Mesenchymal stem cell (in vitro differentiated cells and primary cell): ENCODE data around the gene AK5.

Experiments used
- DNase-seq: peaks from one replicate; pipeline ENCODE4 v3.0.0-alpha.2; 2013
- H2AFZ ChIP-seq: one replicate; pipeline ENCODE4 v1.6.1; 2013; ENCODE audit warnings: low read depth, mild to moderate bottlenecking, control low read depth, inconsistent platforms, low read length, moderate library complexity
- H2AK5ac ChIP-seq: 2 replicates; pipeline ENCODE4 v1.6.1; 2013; ENCODE audit warnings: low read length, moderate library complexity, mild to moderate bottlenecking, inconsistent platforms; ENCODE audit not compliant: severe bottlenecking
- H2BK120ac ChIP-seq: one replicate; pipeline ENCODE4 v1.6.1; 2013; ENCODE audit warnings: low read depth, mild to moderate bottlenecking, inconsistent platforms, low read length, moderate library complexity
- H2BK12ac ChIP-seq, 2 experiments: one replicate each; pipeline ENCODE4 v1.6.1; 2013; ENCODE audit warnings: inconsistent platforms in 2 of 2, low read length in 2 of 2, mild to moderate bottlenecking in 2 of 2, moderate library complexity in 2 of 2, control low read depth in 1 of 2
- H2BK15ac ChIP-seq: one replicate; pipeline ENCODE4 v1.6.1; 2013; ENCODE audit warnings: mild to moderate bottlenecking, low read depth, inconsistent platforms; ENCODE audit not compliant: poor library complexity, severe bottlenecking
- H2BK5ac ChIP-seq: 2 replicates; pipeline ENCODE4 v1.6.1; 2013; ENCODE audit warnings: low read depth, mild to moderate bottlenecking, low read length, control low read depth, inconsistent platforms; ENCODE audit not compliant: poor library complexity, severe bottlenecking
- H3K14ac ChIP-seq, 2 experiments: one replicate each; pipeline ENCODE4 v1.6.1; 2013; ENCODE audit warnings: inconsistent platforms in 2 of 2, low read length in 2 of 2, control low read depth in 1 of 2, mild to moderate bottlenecking in 1 of 2, moderate library complexity in 1 of 2
- H3K18ac ChIP-seq, 2 experiments: one replicate each; pipeline ENCODE4 v1.6.1; 2013; ENCODE audit warnings: inconsistent platforms in 2 of 2, low read length in 2 of 2, control low read depth in 1 of 2, low read depth in 1 of 2, mild to moderate bottlenecking in 1 of 2
- H3K23ac ChIP-seq, 2 experiments: one replicate each; pipeline ENCODE4 v1.6.1; 2013; ENCODE audit warnings: inconsistent platforms in 2 of 2, low read length in 2 of 2, mild to moderate bottlenecking in 2 of 2, moderate library complexity in 2 of 2, control low read depth in 1 of 2
- H3K27ac ChIP-seq: 2 replicates; pipeline ENCODE4 v1.5.1; 2013; ENCODE audit warnings: mild to moderate bottlenecking, moderate library complexity, low read length, control low read depth, inconsistent platforms; ENCODE audit not compliant: poor library complexity, severe bottlenecking
- H3K27me3 ChIP-seq, 2 experiments: 2 replicates each; pipeline versions ENCODE4 v1.6.1 to v1.7.0; 2013; ENCODE audit warnings: low read length in 2 of 2, mild to moderate bottlenecking in 2 of 2, moderate library complexity in 2 of 2, control low read depth in 1 of 2, inconsistent platforms in 1 of 2; ENCODE audit not compliant: control insufficient read depth in 1 of 2, insufficient read depth in 1 of 2
- H3K36me3 ChIP-seq, 2 experiments: 2 replicates each; pipeline versions ENCODE4 v1.6.1 to v1.7.0; 2013; ENCODE audit warnings: low read length in 2 of 2, control low read depth in 1 of 2, inconsistent platforms in 1 of 2, low read depth in 1 of 2, mild to moderate bottlenecking in 1 of 2; ENCODE audit not compliant: insufficient read depth in 2 of 2, control insufficient read depth in 1 of 2
- H3K4ac ChIP-seq, 2 experiments: one replicate each; pipeline ENCODE4 v1.6.1; 2013; ENCODE audit warnings: inconsistent platforms in 2 of 2, low read length in 2 of 2, mild to moderate bottlenecking in 2 of 2, moderate library complexity in 2 of 2, control low read depth in 1 of 2, low read depth in 1 of 2
- H3K4me1 ChIP-seq: 2 replicates; pipeline ENCODE4 v1.6.1; 2013; ENCODE audit warnings: low read depth, low read length, control low read depth; ENCODE audit not compliant: control insufficient read depth, insufficient read depth
- H3K4me2 ChIP-seq: 2 replicates; pipeline ENCODE4 v1.6.1; 2013; ENCODE audit warnings: low read length, mild to moderate bottlenecking, inconsistent platforms; ENCODE audit not compliant: poor library complexity, severe bottlenecking
- H3K4me3 ChIP-seq, 2 experiments: 2 replicates each; pipeline versions ENCODE4 v1.5.1 to v1.7.0; 2013; ENCODE audit warnings: low read length in 2 of 2, mild to moderate bottlenecking in 2 of 2, control low read depth in 1 of 2, low read depth in 1 of 2; ENCODE audit not compliant: insufficient read depth in 1 of 2
- H3K79me1 ChIP-seq: replicated peaks from 2 replicates; pipeline ENCODE4 v1.6.1; 2013; ENCODE audit warnings: mild to moderate bottlenecking, control low read depth, low read length, inconsistent platforms; ENCODE audit not compliant: poor library complexity, severe bottlenecking
- H3K9ac ChIP-seq: 2 replicates; pipeline ENCODE4 v1.7.0; 2013; ENCODE audit warnings: mild to moderate bottlenecking, low read length, moderate library complexity
- H3K9me3 ChIP-seq: 2 replicates; pipeline ENCODE4 v1.7.0; 2013; ENCODE audit warnings: mild to moderate bottlenecking, low read length; ENCODE audit not compliant: control insufficient read depth
- H4K8ac ChIP-seq: one replicate; pipeline ENCODE4 v1.6.1; 2013; ENCODE audit warnings: inconsistent platforms, mild to moderate bottlenecking, low read length, moderate library complexity
- H4K91ac ChIP-seq: one replicate; pipeline ENCODE4 v1.6.1; 2013; ENCODE audit warnings: mild to moderate bottlenecking, low read length, inconsistent platforms
- WGBS: methylation state at CpG from one replicate; pipeline ENCODE4 v1.1.7; 2013; ENCODE audit warnings: mixed read lengths; 5-methylcytosine and 5-hydroxymethylcytosine counted together

Gene AK5

GRCh38 chr1:77489910-77490309, 208.1 kb downstream of the AK5 start:
- H3K4me1 ChIP-seq, result peaks cover 7% of the 10 kb centered on the region
- H2AK5ac ChIP-seq, result no peak overlapping the region
- no peaks in the 10 kb centered on the region for H3K9me3 ChIP-seq
- no peak overlapping the region for H4K8ac ChIP-seq
- no peak overlapping the region for H2BK120ac ChIP-seq
- no peak overlapping the region for H3K23ac ChIP-seq
- no peak overlapping the region for H3K4ac ChIP-seq
- H3K36me3 ChIP-seq, result no peaks in the 10 kb centered on the region
- H3K27me3 ChIP-seq, result no peaks in the 10 kb centered on the region
- DNase-seq, result peak; percentile 74
- H3K14ac ChIP-seq, result no peak overlapping the region
- peak overlapping the region in 1 of 2 experiments; percentile 46 for H3K18ac ChIP-seq
- no peak overlapping the region for H3K4me2 ChIP-seq
- H2AFZ ChIP-seq, result no peak overlapping the region
- no CpG with 5 or more reads among the region's 2 CpGs for WGBS
- no peak overlapping the region for H3K4me3 ChIP-seq
- no peak overlapping the region for H4K91ac ChIP-seq
- H3K9ac ChIP-seq, result no peak overlapping the region
- no peak overlapping the region for H2BK5ac ChIP-seq
- peaks cover 4% of the 10 kb centered on the region for H3K79me1 ChIP-seq
- peak overlapping the region; percentile 87 for H2BK15ac ChIP-seq
- H2BK12ac ChIP-seq, result no peak overlapping the region
- no peak overlapping the region for H3K27ac ChIP-seq

GRCh38 chr1:77494026-77494425, 212.2 kb downstream of the AK5 start:
- H2BK12ac ChIP-seq, result no peak overlapping the region
- H3K4me2 ChIP-seq, result no peak overlapping the region
- no peak for DNase-seq
- no peak overlapping the region for H2AK5ac ChIP-seq
- H3K27me3 ChIP-seq, result no peaks in the 10 kb centered on the region
- H4K91ac ChIP-seq, result no peak overlapping the region
- H3K18ac ChIP-seq, result no peak overlapping the region
- H3K9ac ChIP-seq, result no peak overlapping the region
- H3K36me3 ChIP-seq, result peaks cover 3 to 4% of the 10 kb centered on the region in 2 experiments
- no peak overlapping the region for H3K27ac ChIP-seq
- H3K79me1 ChIP-seq, result peaks cover 3% of the 10 kb centered on the region
- no peak overlapping the region for H2BK120ac ChIP-seq
- H3K4me1 ChIP-seq, result peaks cover 3% of the 10 kb centered on the region
- no peaks in the 10 kb centered on the region for H3K9me3 ChIP-seq
- no peak overlapping the region for H3K4ac ChIP-seq
- H4K8ac ChIP-seq, result no peak overlapping the region
- no peak overlapping the region for H2AFZ ChIP-seq
- no peak overlapping the region for H3K23ac ChIP-seq
- no peak overlapping the region for H3K4me3 ChIP-seq
- H2BK5ac ChIP-seq, result no peak overlapping the region
- H2BK15ac ChIP-seq, result no peak overlapping the region
- no peak overlapping the region for H3K14ac ChIP-seq

GRCh38 chr1:77498918-77499317, 217.1 kb downstream of the AK5 start:
- Histone ChIP-seq H3K27ac (no peak overlapping the region), H3K9ac (no peak overlapping the region), H2BK120ac (no peak overlapping the region), H3K27me3 (no peaks in the 10 kb centered on the region), H3K23ac (no peak overlapping the region), H3K36me3 (peaks cover 3 to 7% of the 10 kb centered on the region in 2 experiments), H2BK5ac (no peak overlapping the region), H3K4me1 (peaks cover 5% of the 10 kb centered on the region), H3K79me1 (peaks cover 2% of the 10 kb centered on the region), H3K4me2 (no peak overlapping the region), H3K18ac (no peak overlapping the region), H2AK5ac (no peak overlapping the region), H2BK12ac (no peak overlapping the region), H2AFZ (no peak overlapping the region), H3K14ac (no peak overlapping the region), H4K91ac (no peak overlapping the region), H4K8ac (no peak overlapping the region), H3K4me3 (no peak overlapping the region), H3K9me3 (no peaks in the 10 kb centered on the region), H2BK15ac (no peak overlapping the region), H3K4ac (no peak overlapping the region)
- no peak for DNase-seq

GRCh38 chr1:77499466-77499865, 217.6 kb downstream of the AK5 start:
- H2AFZ ChIP-seq, result no peak overlapping the region
- no peak for DNase-seq
- no peak overlapping the region for H2BK5ac ChIP-seq
- no peak overlapping the region for H2AK5ac ChIP-seq
- WGBS, result 96% methylated on average over 4 of the region's 5 CpGs
- no peak overlapping the region for H2BK15ac ChIP-seq
- no peak overlapping the region for H3K9ac ChIP-seq
- no peak overlapping the region for H3K23ac ChIP-seq
- H2BK120ac ChIP-seq, result no peak overlapping the region
- no peak overlapping the region for H3K4ac ChIP-seq
- no peak overlapping the region for H2BK12ac ChIP-seq
- no peak overlapping the region for H3K18ac ChIP-seq
- peaks cover 3 to 7% of the 10 kb centered on the region in 2 experiments for H3K36me3 ChIP-seq
- H3K14ac ChIP-seq, result no peak overlapping the region
- H3K4me3 ChIP-seq, result no peak overlapping the region
- H3K4me2 ChIP-seq, result no peak overlapping the region
- H3K4me1 ChIP-seq, result peaks cover 5% of the 10 kb centered on the region
- H3K27me3 ChIP-seq, result no peaks in the 10 kb centered on the region
- H3K9me3 ChIP-seq, result no peaks in the 10 kb centered on the region
- no peak overlapping the region for H4K8ac ChIP-seq
- H3K79me1 ChIP-seq, result peaks cover 2% of the 10 kb centered on the region
- no peak overlapping the region for H3K27ac ChIP-seq
- H4K91ac ChIP-seq, result no peak overlapping the region
